Common myeloid progenitor, CD34-positive (primary cell): ENCODE results near the gene LYPD6. TPM values are rescaled to one million over a fixed set of nuclear protein-coding genes. Genes with fewer than 3 reads are reported as not detected.

ENCODE experiments used
- CTCF ChIA-PET: fragments of 350-600 bp; sonication (Branson Sonifier 250); formaldehyde crosslinking; loops from one replicate; lab custom pipeline; 2021; ENCODE audit warnings: antibody characterized with exemption; lab: Charles Lee
- POLR2A ChIA-PET: fragments of 350-600 bp; sonication (Branson Sonifier 250); formaldehyde crosslinking; loops from one replicate; lab custom pipeline; 2021; ENCODE audit warnings: antibody characterized with exemption; lab: Charles Lee
- DNase-seq, 3 donors: peaks; one replicate each; pipeline versions ENCODE4 v3.0.0 to v3.0.0-alpha.2; 2013
- H3K27ac ChIP-seq, 2 experiments: 1 replicate in 1 of 2; 2 replicates in 1 of 2; pipeline ENCODE4 v1.7.0; 2013; ENCODE audit warnings: inconsistent platforms in 2 of 2, low read length in 2 of 2, mild to moderate bottlenecking in 2 of 2, low read depth in 1 of 2, moderate library complexity in 1 of 2; ENCODE audit not compliant: severe bottlenecking in 2 of 2, insufficient read depth in 1 of 2, poor library complexity in 1 of 2
- H3K27me3 ChIP-seq, 5 experiments: replicated peaks in 2 of 5; 1 replicate in 3 of 5; 2 replicates in 2 of 5; pipeline versions ENCODE4 v1.6.1 to v1.7.0; 2013; ENCODE audit warnings: low read length in 4 of 5, mild to moderate bottlenecking in 2 of 5, moderate library complexity in 2 of 5, inconsistent platforms in 1 of 5; ENCODE audit not compliant: insufficient read depth in 5 of 5, control insufficient read depth in 4 of 5
- H3K36me3 ChIP-seq, 4 experiments: 1 replicate in 2 of 4; 2 replicates in 2 of 4; pipeline versions ENCODE4 v1.6.1 to v1.7.0; 2013; ENCODE audit warnings: low read length in 3 of 4, control low read depth in 1 of 4, mild to moderate bottlenecking in 1 of 4; ENCODE audit not compliant: control insufficient read depth in 4 of 4, insufficient read depth in 4 of 4
- H3K4me1 ChIP-seq, 4 experiments: 1 replicate in 3 of 4; 2 replicates in 1 of 4; pipeline versions ENCODE4 v1.6.1 to v1.7.1; 2013; ENCODE audit warnings: low read length in 3 of 4, mild to moderate bottlenecking in 3 of 4, control low read depth in 1 of 4, inconsistent platforms in 1 of 4, moderate library complexity in 1 of 4; ENCODE audit not compliant: control insufficient read depth in 4 of 4, insufficient read depth in 4 of 4; ENCODE audit errors: control extremely low read depth in 1 of 4
- H3K4me3 ChIP-seq, 7 experiments: 1 replicate in 4 of 7; 2 replicates in 3 of 7; pipeline versions ENCODE4 v1.5.1 to v1.7.0; 2013; ENCODE audit warnings: mild to moderate bottlenecking in 7 of 7, low read length in 6 of 7, moderate library complexity in 6 of 7, inconsistent platforms in 2 of 7, low read depth in 2 of 7, control low read depth in 1 of 7; ENCODE audit not compliant: insufficient read depth in 4 of 7, control insufficient read depth in 1 of 7; ENCODE audit errors: extremely low read depth in 1 of 7
- H3K9me3 ChIP-seq, 5 experiments: 1 replicate in 4 of 5; 2 replicates in 1 of 5; pipeline versions ENCODE4 v1.6.1 to v1.7.1; 2013; ENCODE audit warnings: low read length in 4 of 5, mild to moderate bottlenecking in 2 of 5, inconsistent platforms in 1 of 5, low read depth in 1 of 5, moderate library complexity in 1 of 5; ENCODE audit not compliant: control insufficient read depth in 4 of 5, insufficient read depth in 2 of 5; ENCODE audit errors: control extremely low read depth in 1 of 5
- WGBS: methylation state at CpG from one replicate; pipeline ENCODE4 v1.1.5; 2013; ENCODE audit not compliant: insufficient coverage; 5-methylcytosine and 5-hydroxymethylcytosine counted together
- polyA plus RNA-seq: library from polyadenylated mRNA; unstranded; fragments of 120-200 nt; gene quantifications from one replicate; pipeline ENCODE4 v1.2.1, GENCODE V29; 2013

Gene LYPD6, protein sequence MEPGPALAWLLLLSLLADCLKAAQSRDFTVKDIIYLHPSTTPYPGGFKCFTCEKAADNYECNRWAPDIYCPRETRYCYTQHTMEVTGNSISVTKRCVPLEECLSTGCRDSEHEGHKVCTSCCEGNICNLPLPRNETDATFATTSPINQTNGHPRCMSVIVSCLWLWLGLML
- polyA plus RNA-seq = 0.22 TPM

GRCh38 chr2:149330127-149331022 is at the start of gene LYPD6:
Gene LYPD6 (plus strand): TSS chr2:149330587. CDS start chr2:149437709, 107,122 bp downstream.
- no peaks in the 10 kb centered on the region for H3K9me3 ChIP-seq
- WGBS = 0% methylated on average over 70 of the region's 96 CpGs
- DNase-seq = peak; percentile 31 to 60 (median 53)
- H3K27ac ChIP-seq = no peak within 1 kb of the TSS
- H3K27me3 ChIP-seq = peaks cover 18 to 41% (median 27%) of the 10 kb centered on the region in 5 experiments
- CTCF ChIA-PET = interaction anchor here (1.0 to 1.8 kb wide), 2 partner anchors 9 to 1908 kb away, joined by 3 to 4 read pairs; no protein-coding TSS in a partner anchor
- H3K4me1 ChIP-seq = peaks cover 0 to 16% (median 15%) of the 10 kb centered on the region in 4 experiments
- POLR2A ChIA-PET = no interaction called here
- peak within 1 kb of the TSS; percentile 29 to 88 (median 64) for H3K4me3 ChIP-seq
- H3K36me3 ChIP-seq = no peaks in the 10 kb centered on the region

DNA sequence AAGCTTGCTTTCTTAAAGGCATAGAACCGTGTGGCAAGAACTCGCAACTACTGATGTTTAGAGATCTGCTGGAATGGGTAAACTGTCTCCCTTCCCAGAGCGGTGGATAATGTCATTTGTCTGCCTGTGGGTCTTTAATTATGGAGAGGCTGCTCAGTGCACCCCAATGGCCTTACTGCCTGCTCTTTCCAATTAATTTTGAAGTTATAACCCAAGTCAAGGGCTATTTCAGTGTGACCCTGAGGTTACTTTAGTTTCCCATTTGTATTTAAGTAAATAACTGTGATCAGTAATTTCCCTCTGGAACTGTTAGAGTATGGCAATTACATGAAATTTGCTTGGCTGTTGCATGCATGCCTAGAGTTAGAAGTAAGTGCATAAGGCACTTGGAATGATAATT is 48.9 kb upstream of the LYPD6 start:
- no peaks in the 10 kb centered on the region for H3K4me1 ChIP-seq
- H3K27ac ChIP-seq = no peak overlapping the region
- DNase-seq = no peak
- POLR2A ChIA-PET = no interaction called here
- 96% methylated on average over 3 of the region's 3 CpGs for WGBS
- H3K36me3 ChIP-seq = no peaks in the 10 kb centered on the region
- no peak overlapping the region for H3K4me3 ChIP-seq
- H3K27me3 ChIP-seq = no peaks in the 10 kb centered on the region
- CTCF ChIA-PET = no interaction called here
- H3K9me3 ChIP-seq = peaks cover 0 to 3% (median 0%) of the 10 kb centered on the region in 5 experiments

DNA sequence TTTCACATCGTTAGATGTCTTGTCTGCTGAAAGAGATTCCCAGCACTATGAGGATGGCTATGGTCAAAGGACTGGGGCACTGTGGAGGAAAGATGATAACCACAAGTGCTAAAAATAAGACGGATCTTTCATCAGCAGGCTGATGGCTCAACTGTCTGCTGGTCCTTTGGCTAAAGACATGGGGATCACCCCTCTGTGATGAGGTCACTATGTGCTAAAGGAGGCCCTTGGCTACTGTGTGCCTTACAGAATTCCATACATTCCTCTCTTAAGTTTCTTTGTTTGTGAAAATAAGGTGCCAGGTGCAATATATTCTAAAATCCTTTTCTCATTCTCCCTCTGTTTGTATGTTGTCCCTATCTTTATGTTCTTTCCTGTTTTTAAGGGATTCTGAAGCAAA is 39.7 kb upstream of the LYPD6 start:
- DNase-seq = no peak
- H3K9me3 ChIP-seq = no peaks in the 10 kb centered on the region
- WGBS = 79% methylated on average over 2 of the region's 2 CpGs
- CTCF ChIA-PET = no interaction called here
- no peak overlapping the region for H3K27ac ChIP-seq
- no peak overlapping the region for H3K4me3 ChIP-seq
- no peaks in the 10 kb centered on the region for H3K4me1 ChIP-seq
- peaks cover 0 to 4% (median 0%) of the 10 kb centered on the region in 5 experiments for H3K27me3 ChIP-seq
- H3K36me3 ChIP-seq = no peaks in the 10 kb centered on the region
- POLR2A ChIA-PET = no interaction called here

DNA sequence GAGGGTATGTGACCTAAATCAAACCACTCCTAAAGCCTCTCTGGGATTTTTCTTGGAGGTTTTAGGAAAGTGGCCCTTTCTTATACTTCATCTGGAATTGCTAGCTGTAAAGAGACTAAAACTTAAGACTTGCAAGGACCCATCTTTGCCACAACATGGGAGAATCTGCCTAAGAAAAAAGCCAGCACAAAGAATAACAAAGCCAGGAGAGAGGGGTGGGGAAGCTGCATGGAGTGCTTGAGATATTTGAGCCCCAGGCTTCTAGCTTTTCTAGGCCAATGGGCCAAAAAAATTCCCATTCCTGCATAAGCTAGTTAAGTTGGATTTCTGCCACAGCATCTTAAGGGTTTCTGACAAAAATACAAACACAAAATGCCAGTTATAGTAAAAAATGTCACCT is 38.5 kb upstream of the LYPD6 start:
- H3K4me1 ChIP-seq = no peaks in the 10 kb centered on the region
- CTCF ChIA-PET = no interaction called here
- no peaks in the 10 kb centered on the region for H3K36me3 ChIP-seq
- POLR2A ChIA-PET = no interaction called here
- DNase-seq = no peak
- peaks cover 0 to 1% (median 0%) of the 10 kb centered on the region in 5 experiments for H3K9me3 ChIP-seq
- H3K4me3 ChIP-seq = no peak overlapping the region
- no peak overlapping the region for H3K27ac ChIP-seq
- peaks cover 0 to 4% (median 2%) of the 10 kb centered on the region in 5 experiments for H3K27me3 ChIP-seq

GRCh38 chr2:149296031-149296430 is 34.4 kb upstream of the LYPD6 start:
- no peak for DNase-seq
- H3K27ac ChIP-seq = no peak overlapping the region
- H3K4me3 ChIP-seq = no peak overlapping the region
- peaks cover 0 to 1% (median 0%) of the 10 kb centered on the region in 5 experiments for H3K9me3 ChIP-seq
- H3K4me1 ChIP-seq = no peaks in the 10 kb centered on the region
- ChIA-PET POLR2A (no interaction called here), CTCF (no interaction called here)
- no peaks in the 10 kb centered on the region for H3K36me3 ChIP-seq
- peaks cover 0 to 2% (median 0%) of the 10 kb centered on the region in 5 experiments for H3K27me3 ChIP-seq

- H3K27me3 ChIP-seq = peaks cover 0 to 5% (median 0%) of the 10 kb centered on the region in 5 experiments
- no peaks in the 10 kb centered on the region for H3K36me3 ChIP-seq
- WGBS = 63% methylated on average over 4 of the region's 5 CpGs
- CTCF ChIA-PET = no interaction called here
- no peak overlapping the region for H3K27ac ChIP-seq
- H3K4me3 ChIP-seq = no peak overlapping the region
- DNase-seq = no peak
- POLR2A ChIA-PET = no interaction called here
- no peaks in the 10 kb centered on the region for H3K4me1 ChIP-seq
- no peaks in the 10 kb centered on the region for H3K9me3 ChIP-seq
Measured at GRCh38 chr2:149307014-149307413, 23.4 kb upstream of the LYPD6 start.

GRCh38 chr2:149310349-149310748 is 20.0 kb upstream of the LYPD6 start:
- Histone ChIP-seq H3K27ac (no peak overlapping the region), H3K4me3 (no peak overlapping the region), H3K36me3 (no peaks in the 10 kb centered on the region), H3K9me3 (no peaks in the 10 kb centered on the region), H3K4me1 (peaks cover 0 to 3% (median 0%) of the 10 kb centered on the region in 4 experiments), H3K27me3 (peaks cover 0 to 5% (median 0%) of the 10 kb centered on the region in 5 experiments)
- ChIA-PET CTCF (interaction anchor here (7.1 kb wide), 1 partner anchor 293 kb away, joined by 55 read pairs; no protein-coding TSS in a partner anchor), POLR2A (no interaction called here)
- no peak for DNase-seq
- 98% methylated on average over 9 of the region's 11 CpGs for WGBS
